GM21576 (cell line): Measurements from ENCODE around the gene KIF5C.

Experiments used
- ATAC-seq: cut with Tn5 transposase; IDR thresholded peaks from one replicate; pipeline ENCODE4 v1.9.1; 2021; ENCODE audit warnings: mild to moderate bottlenecking, moderate library complexity; ENCODE audit not compliant: unreplicated experiment

Gene KIF5C

DNA sequence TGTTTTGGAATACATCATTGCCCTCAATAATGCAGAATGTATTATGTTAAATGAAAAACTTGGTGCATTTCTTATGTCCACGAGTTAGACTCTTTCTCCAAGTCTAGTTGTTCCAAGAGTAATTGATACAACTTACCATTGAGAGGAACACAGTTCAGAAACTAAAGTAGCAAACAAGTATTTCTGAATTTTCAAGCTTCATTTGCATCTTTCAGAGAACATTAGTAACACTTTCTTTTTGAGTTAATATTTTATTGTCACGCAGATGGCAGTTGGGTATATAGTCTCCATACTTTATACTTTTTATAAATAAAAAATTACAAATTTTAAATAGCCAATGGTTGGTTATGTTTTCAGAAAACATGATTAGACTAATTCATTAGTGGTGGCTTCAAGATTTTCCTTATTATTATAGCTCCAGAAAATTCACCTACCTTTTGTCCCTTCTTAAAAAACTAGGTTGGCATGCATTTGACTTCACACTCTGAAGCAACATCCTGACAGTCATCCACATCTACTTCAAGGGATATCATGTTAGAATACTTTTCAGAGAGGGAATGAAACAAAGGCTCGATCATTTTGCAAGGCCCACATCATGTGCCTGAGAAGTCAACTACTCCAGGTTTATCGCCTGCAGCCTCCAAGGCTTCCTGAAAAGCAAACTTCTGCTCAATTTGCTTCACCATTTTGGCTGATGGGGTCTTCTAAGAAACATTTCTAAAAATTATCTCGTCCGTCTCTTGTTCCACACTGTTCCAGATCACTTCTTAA, 193.4 kb downstream of the KIF5C start:
- no peak for ATAC-seq

DNA sequence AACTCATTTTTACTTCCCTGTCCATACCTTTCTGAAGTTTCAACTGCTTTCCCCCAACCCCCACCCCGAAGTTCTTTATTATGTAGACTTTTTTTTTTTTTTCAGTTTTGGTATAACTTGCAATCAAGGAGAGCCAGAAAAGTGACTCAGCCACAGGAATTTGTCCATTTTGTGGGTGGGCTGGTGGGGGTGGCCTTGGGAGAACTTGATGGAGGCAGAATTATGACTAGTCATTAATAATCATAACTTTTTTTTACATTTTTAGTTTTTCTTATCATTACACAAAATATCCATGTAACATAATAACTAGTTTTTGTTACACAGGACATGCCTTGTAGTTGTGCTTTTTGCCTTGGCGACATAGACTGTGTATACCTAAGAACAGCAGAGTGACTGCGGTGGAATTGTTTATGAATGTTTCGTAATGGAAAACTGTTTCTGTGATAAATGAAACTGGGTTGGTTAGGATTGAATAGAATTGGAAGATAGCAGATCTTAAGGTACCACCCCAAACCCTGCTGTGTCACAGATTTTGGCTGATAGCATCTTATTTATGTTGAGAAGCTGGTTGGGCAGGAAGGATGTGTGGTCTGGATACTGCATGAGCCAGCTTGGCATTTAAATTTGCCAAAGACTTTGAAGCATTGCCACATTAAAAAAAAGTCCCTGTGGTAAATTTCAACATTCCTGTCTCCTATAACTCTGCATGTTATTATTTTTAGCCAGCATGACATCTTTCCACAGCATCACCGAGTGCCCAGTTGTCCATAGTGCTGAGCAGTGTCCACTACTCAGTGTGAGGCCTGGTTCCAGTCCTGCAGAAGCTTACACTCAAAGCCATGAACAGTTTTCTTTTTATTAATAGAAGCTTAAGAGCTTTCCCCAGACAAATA, 194.2 kb downstream of the KIF5C start:
- no peak for ATAC-seq

DNA sequence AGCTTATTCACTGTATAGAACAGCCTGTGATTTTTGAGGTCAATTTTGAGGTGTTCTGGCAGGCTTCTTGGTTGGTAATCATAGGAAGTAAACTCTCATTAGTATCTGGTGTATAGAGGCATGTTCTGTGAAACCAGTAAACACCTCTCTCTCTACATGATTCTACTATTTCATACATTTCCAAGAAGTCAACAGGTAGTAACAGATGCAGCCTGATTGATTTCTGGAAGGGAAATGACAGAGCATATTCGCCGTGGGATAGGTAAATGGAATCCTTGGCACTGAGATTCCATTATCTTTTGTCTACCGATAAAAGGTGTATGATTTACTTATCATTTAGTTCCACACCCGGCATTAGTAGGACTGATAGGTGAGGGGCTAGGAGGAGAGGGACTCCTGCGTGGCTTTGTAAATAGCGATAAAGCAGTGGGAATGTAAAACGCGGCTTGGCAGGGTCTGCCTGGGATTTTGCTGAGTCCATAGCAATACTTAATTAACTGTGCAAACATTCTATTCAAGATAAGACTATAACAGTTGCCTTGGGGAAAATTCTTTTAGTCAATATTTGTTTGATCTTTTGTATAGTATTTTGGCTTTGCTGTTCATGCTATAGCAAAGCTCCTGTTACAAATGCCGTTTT, 195.8 kb downstream of the KIF5C start:
- ATAC-seq, result no peak

DNA sequence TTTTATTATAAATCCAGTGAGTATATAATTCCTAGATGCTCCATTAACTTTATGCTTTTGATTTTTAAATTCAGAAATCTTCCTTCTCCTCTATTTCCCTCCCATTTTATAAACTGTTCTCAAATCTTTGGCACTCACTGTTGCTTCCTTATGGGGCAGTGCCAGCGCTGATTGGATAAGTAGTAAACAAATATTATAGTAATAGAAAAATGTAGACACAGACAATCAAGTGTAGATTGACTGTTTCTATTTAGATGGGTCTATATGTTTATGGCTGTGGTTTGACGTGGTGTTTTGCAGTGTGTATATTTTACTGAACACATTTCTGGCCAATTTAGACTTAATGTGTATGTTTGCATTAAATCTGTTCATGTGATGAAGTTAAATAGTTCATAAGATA, 200.1 kb downstream of the KIF5C start:
- ATAC-seq, result no peak

DNA sequence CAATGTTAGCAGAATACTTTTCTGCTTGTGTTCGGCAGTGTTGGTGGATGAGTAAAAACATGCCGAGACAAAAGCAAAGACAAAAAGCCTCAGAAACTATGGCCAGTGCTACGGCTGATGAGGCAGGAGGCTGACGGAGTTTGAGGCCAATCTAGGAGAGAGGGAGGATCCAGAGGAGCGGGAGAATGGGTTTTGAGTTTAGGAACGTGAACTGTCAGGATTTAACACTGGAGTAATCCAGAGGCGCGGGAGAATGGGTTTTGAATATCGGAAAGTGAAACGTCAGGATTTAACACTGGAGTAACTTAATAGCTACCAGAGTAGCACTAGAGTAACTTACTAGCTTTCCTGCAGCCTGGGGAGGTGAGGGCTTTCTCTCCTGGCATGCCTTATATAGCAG, 200.8 kb downstream of the KIF5C start:
- ATAC-seq, result no peak
